ENCODE measurements around the gene TBC1D22A. TPM values are rescaled to one million over a fixed set of nuclear protein-coding genes. Genes with fewer than 3 reads are reported as not detected.

The TBC1D22A gene
- total RNA-seq, 1 experiment from 2014 or later, result 20.9 TPM

DNA sequence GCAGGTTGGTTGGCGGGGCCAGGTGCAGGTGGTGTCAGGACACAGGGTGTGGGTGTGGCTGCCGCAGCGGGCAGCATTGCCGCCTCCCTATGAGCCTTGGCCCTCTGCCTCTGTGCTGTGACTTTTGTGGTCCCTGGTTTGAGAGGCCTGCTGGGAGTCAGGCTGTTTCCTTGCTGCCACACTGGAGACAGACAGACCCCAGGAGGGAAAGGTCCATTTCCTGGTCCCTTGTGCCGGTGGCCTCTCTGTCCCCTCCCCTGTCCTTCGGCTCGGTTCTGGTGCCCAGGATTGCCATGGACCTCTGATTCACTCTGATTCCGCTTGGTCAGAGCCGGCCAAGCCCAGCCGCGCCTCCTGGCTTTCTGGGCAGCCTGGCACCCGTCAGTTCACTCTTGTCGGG, 196.9 kb downstream of the TBC1D22A start:
- no peak overlapping the region for H3K27ac ChIP-seq (ENCODE audit: low read depth, low read length)
- POLR2A ChIA-PET, result no interaction called here
- no peaks in the 10 kb centered on the region for H3K9me2 ChIP-seq (ENCODE audit: insufficient read depth)
- no peak overlapping the region for H3K4me3 ChIP-seq (replicated peaks in 1 of 2; ENCODE audit: low read depth in 1 of 2, low read length in 2 of 2)
- BruUV-seq (replicated peaks), result no TSS peak
- ATAC-seq (no peak), DNase-seq (ENCODE audit: low read depth, low spot score) (no peak)
- no peak overlapping the region for H2AFZ ChIP-seq (ENCODE audit: low read depth, low read length, poor library complexity, severe bottlenecking)
- H3K4me1 ChIP-seq (ENCODE audit: control insufficient read depth in 1 of 2, insufficient read depth in 2 of 2, low read length in 2 of 2), result no peaks in the 10 kb centered on the region
- no peaks in the 10 kb centered on the region; the same call in 1 of the 2 replicates for H3K79me2 ChIP-seq (ENCODE audit: insufficient read depth, low read length)
- H3K9me3 ChIP-seq (ENCODE audit: control insufficient read depth in 1 of 2, insufficient read depth in 1 of 2, low read depth in 1 of 2, low read length in 2 of 2), result no peaks in the 10 kb centered on the region
- no peaks in the 10 kb centered on the region for H3K27me3 ChIP-seq (ENCODE audit: insufficient read depth, low read length)
- CTCF ChIA-PET, result no interaction called here
- H3K9ac ChIP-seq (ENCODE audit: low read length), result no peak overlapping the region
- no peaks in the 10 kb centered on the region for H4K20me1 ChIP-seq (ENCODE audit: insufficient read depth)
- RAD21 ChIA-PET (ENCODE audit: low non-redundant PET in 1 of 2, low total read pairs in 2 of 2, uncharacterized antibody in 2 of 2, unreplicated experiment in 2 of 2), result no interaction called here
- H3K36me3 ChIP-seq (ENCODE audit: control insufficient read depth in 1 of 2, insufficient read depth in 2 of 2, low read length in 2 of 2), result no peaks in the 10 kb centered on the region
- no peak overlapping the region for H3K4me2 ChIP-seq (ENCODE audit: low read length)
- intact Hi-C loops (cut with micrococcal nuclease), result no loop called here
- no peak for TF ChIP-seq FOSL1 (IDR thresholded peaks at IDR 0.05; ENCODE audit: low read depth)
- TF ChIP-seq, protein P1, sequence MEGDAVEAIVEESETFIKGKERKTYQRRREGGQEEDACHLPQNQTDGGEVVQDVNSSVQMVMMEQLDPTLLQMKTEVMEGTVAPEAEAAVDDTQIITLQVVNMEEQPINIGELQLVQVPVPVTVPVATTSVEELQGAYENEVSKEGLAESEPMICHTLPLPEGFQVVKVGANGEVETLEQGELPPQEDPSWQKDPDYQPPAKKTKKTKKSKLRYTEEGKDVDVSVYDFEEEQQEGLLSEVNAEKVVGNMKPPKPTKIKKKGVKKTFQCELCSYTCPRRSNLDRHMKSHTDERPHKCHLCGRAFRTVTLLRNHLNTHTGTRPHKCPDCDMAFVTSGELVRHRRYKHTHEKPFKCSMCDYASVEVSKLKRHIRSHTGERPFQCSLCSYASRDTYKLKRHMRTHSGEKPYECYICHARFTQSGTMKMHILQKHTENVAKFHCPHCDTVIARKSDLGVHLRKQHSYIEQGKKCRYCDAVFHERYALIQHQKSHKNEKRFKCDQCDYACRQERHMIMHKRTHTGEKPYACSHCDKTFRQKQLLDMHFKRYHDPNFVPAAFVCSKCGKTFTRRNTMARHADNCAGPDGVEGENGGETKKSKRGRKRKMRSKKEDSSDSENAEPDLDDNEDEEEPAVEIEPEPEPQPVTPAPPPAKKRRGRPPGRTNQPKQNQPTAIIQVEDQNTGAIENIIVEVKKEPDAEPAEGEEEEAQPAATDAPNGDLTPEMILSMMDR (IDR thresholded peaks at IDR 0.05 in 2 of 3, conservative IDR thresholded peaks at IDR 0.05 in 1 of 3; ENCODE audit: borderline replicate concordance in 1 of 3, insufficient read depth in 1 of 3, low read depth in 2 of 3, low read length in 2 of 3), result no peak
- TF ChIP-seq ZNF274 (IDR thresholded peaks at IDR 0.05; ENCODE audit: low read depth, low read length), result no peak
- TF ChIP-seq, protein P2, sequence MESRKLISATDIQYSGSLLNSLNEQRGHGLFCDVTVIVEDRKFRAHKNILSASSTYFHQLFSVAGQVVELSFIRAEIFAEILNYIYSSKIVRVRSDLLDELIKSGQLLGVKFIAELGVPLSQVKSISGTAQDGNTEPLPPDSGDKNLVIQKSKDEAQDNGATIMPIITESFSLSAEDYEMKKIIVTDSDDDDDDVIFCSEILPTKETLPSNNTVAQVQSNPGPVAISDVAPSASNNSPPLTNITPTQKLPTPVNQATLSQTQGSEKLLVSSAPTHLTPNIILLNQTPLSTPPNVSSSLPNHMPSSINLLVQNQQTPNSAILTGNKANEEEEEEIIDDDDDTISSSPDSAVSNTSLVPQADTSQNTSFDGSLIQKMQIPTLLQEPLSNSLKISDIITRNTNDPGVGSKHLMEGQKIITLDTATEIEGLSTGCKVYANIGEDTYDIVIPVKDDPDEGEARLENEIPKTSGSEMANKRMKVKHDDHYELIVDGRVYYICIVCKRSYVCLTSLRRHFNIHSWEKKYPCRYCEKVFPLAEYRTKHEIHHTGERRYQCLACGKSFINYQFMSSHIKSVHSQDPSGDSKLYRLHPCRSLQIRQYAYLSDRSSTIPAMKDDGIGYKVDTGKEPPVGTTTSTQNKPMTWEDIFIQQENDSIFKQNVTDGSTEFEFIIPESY (IDR thresholded peaks at IDR 0.05; ENCODE audit: extremely low read depth, insufficient replicate concordance, low read length), result no peak
- TF ChIP-seq JUND (IDR thresholded peaks at IDR 0.05), result no peak
- TF ChIP-seq EZH2 (IDR thresholded peaks at IDR 0.05), result no peak
- no peak for TF ChIP-seq CEBPB (IDR thresholded peaks at IDR 0.05; ENCODE audit: low read depth)
